HPDE6-E6E7 (cell line): ENCODE data around the gene ZNF827.

ENCODE experiments used
- DNase-seq: peaks from one replicate; pipeline ENCODE4 v3.0.0; 2011; ENCODE audit warnings: missing footprints; ENCODE audit errors: extremely low spot score

The ZNF827 gene

DNA sequence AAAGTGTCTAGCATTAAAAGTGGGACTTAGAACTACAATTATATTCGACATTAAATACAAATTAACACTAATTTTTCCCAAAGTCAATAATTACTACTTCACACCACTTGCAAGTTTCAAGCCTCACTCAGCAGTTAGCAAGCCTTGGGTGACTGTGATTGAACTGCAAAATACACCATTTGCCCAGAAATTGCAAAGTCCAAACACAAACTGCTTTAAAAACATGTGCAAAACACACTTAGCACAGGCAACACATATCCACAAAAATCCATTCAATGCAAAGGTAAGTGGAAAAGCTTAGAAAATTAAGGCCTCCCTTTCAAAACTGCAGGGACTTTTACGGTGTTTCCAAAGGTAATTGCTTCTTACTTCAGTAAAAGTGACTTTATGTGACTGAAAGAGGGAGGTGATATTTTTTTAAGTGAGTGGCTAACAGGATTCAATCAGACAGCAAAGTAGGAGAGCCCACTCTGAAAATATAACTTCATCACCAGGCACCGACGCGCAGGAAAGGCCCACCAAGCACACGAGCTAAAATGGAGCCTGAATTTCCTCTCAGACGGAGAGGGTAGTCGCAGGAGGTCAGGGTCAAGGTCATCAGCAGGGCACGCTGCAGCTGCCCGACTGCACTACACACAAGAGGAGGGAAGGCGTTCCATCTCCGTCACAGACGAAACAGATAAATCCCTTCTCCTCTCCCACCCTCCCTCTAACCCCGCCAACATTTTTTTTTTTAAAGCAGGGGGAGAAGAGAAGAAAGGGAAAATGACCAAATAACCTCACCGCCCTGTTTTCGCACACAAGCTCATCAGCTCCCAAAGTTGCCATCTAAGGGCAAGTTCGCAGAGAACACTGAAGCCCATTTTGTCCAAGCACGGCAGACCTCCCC is 3.1 kb downstream of the ZNF827 start:
- no peak for DNase-seq

DNA sequence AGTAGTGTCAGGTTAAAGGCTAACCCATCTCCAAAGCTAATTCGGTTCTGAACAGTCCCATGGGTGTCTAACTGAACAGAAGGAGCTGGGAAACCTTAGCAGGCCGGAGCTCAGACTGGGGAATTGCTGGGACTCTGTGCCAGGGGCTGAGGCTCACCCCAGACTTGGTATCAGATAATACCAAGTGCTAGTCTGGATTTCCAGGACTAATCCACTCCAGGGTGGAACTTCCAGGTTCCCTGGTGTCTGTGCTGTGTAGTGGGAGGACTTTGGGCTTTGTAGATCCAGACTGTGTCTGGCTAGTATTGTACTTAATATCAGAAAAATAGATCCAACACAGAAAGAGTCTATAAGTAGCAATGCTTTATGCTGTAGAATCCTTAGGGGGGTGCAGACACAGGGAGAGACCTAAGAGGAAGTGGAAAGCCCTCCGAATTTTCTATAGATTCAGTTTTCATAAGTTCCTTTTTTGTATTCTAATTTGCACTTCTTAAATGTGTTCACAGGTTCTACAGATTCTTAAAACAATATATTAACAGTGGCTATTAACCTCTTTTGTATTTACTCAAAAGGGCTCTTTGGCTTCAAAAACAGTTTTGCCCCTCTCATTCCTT is 4.1 kb downstream of the ZNF827 start:
- DNase-seq = no peak

GRCh38 chr4:145933134-145933533 is 5.5 kb downstream of the ZNF827 start:
- DNase-seq = no peak

- no peak for DNase-seq
These were observed 7.2 kb downstream of the ZNF827 start for GRCh38 chr4:145931403-145931802.

- no peak for DNase-seq
These were observed 8.0 kb downstream of the ZNF827 start for GRCh38 chr4:145930592-145930991.

DNA sequence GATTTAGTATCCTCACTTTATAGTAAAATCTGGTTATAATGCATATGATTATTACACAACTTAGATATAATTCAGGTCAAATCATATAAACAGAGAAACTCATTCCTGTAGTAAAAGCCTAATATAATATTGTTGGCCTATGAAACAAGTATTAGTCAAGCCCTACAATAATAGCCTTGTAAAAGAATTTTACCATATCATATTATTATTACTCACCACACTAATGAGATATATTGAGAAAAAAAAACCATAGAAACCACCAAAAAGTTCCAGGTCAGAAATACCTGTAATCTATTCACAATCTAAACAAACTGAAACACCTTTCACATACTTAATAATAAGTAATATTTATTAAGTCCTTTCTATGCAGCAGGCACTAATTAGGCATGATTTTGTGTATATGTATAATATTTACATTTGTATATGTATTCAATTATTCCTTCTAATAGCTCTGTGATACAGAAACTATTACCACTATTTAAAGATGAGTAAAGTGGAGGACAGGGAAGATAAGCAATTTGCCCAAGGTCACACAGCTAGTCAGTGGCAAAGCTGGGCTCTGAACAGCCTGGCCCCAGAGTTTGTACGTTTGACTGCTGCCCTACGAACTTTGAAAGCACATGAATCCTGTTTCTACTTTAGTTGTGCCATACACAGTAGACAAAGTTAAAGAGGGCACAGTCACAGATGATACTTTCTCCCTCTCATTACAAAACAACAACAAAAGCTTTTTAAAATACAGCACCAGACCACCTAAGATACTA is 9.0 kb downstream of the ZNF827 start:
- no peak for DNase-seq

- DNase-seq = no peak
These were observed 9.9 kb downstream of the ZNF827 start for GRCh38 chr4:145928748-145929147.

GRCh38 chr4:145927030-145927429 is 11.6 kb downstream of the ZNF827 start:
- DNase-seq = no peak

GRCh38 chr4:145921231-145921630 is 17.4 kb downstream of the ZNF827 start:
- no peak for DNase-seq

DNA sequence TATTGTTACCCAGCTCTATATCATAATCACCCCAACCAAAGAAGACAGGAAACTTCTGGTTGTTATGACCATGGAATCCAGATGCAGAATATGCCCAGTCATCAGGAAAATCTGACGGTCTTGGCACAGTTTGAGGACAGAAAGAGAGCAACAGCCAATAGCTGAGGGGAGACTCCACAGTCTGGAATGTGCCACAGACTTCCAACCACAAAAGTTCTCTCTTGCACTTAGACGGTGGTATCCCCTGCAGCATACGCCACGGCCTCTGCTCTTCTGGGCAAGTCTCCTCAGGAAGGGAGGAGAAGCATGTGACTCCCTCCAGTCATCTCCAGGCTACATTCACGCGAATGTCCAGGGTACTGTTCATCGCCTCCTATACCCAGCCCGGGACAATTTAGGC is 18.4 kb downstream of the ZNF827 start:
- no peak for DNase-seq

DNA sequence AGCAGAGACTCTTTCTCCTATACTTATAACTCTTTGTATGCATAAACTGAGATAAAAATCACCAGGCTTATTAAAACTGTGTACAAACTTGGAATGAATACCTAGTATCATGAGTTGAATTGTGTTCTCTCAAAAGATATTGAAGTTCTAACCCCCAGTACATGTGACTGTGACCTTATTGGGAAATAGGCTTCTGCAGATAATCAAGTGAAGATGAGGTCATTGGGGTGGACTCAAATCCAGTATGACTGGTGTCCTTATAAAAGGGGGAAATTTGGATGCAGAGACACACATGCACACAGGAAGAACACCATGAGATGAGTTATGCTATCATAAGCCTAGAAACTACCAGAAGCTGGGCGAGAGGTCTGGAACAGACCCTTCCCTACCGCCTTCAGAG is 26.2 kb downstream of the ZNF827 start:
- no peak for DNase-seq

DNA sequence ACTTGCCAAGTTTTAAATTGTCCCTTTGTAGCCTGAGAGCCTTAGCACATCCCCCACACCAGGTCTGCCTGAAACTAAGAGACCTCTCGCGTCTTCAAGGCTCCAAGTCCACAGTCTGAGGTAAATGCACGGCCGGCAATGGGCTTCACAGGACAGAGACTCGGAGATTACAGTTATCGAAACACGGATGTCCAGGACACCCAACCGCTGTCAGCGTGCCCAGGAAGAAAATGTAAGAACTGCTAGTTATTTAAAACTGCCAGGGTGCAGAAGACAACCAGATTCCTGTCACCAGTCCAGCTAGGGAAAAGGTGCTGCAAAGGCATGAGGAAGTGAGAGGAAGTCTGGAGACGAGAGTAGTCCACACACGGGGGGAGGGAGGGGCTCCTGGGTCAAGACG is 28.9 kb downstream of the ZNF827 start:
- no peak for DNase-seq

GRCh38 chr4:145909281-145909715 is 29.3 kb downstream of the ZNF827 start:
- peak; percentile 47 for DNase-seq

- DNase-seq = no peak
These were observed 30.8 kb downstream of the ZNF827 start for GRCh38 chr4:145907812-145908211.

DNA sequence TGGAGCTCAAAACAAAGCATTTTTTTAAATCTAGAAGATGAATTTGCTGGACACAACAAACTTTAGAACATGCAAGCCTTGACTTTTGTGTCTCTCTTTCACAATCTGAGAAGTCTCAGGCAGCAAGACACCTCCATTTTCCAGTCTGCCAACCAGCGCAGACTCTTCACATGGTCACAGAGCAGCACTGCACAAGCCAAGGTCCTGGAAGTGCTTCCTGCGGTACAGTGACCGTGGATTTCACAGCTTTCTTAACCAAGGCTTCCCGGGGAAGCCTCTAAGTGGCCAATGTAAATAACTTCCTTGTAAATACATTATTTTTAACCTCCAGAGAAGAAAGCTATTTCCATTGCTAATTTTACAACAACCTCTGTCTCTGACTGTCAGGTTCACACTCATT is 31.2 kb downstream of the ZNF827 start:
- no peak for DNase-seq

- no peak for DNase-seq
These were observed 34.0 kb downstream of the ZNF827 start for GRCh38 chr4:145904413-145905177.

DNA sequence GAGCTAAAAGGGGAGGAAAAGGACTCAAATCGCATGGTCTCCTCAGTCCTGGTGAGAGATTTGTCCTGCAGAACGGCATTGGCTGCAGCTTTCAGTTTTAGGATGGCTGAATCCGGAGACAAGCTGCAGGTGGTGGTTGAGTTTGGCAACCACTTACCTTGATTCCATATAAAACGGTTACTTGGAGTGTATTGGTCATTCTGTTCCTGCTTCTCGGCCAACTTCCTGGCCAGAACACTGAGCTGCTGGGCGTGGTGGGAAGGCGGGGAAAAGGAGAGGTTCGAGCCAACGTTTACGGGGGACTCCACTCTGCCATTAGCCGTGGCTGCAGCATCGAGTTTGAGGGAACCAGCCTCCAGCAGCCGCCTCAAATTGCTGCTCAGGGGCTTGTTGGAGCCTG is 36.1 kb downstream of the ZNF827 start:
- no peak for DNase-seq

DNA sequence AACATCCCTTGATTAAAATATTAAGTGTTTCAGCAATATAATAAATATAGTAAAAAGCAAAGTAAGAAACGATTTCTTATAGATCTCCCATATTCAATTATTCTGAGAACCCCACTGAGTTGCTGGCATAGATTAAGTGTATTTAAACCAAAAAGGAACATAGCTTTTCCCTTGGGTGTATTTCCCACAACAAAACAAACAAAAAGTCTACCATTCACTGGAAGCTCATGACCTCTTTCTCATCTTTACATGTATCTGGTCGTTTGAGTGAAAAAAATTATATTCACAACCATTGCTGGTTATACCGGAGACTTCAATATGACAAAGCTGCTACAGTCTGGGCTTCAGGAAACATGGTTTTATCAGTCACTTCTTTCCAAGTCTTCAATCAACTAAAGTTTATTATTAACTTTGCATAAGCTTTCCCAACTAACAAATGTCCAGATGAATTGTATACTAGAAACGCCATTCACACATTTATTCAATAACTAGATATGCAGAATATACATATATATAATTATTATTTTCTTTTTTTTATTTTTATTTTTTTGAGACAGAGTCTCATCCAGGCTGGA is 38.6 kb downstream of the ZNF827 start:
- no peak for DNase-seq

- no peak for DNase-seq
These were observed 39.6 kb downstream of the ZNF827 start for GRCh38 chr4:145898926-145899531.

DNA sequence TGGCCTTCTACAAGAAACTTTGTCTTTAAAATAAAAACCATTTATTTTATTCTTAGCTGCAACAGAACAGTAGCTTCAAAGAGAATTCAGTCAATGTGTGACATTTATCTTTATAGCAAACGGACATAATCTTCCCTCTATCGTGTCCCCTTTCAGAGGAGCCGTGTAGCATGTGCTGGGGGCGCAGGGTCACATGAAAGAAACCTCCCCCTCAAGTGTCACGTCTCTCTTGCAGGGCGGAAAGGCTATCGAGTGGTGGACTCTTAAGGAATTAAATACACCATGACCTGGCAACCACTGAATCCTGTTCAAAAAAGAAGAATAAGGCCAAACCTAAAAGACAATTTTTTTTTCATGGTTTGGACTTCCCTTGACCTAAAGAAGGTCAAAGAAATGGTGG is 40.2 kb downstream of the ZNF827 start:
- no peak for DNase-seq

GRCh38 chr4:145895056-145895455 is 43.6 kb downstream of the ZNF827 start:
- no peak for DNase-seq
